Bone marrow (tissue), 2 donors: ENCODE results near the gene CCDC60.
A peak's percentile ranks its signal among the peaks of the same experiment; 100 is the strongest.

Experiments used
- DNase-seq, 2 donors: peaks; one replicate each; lab custom pipeline; 2025; lab: John Stamatoyannopoulos, UW

CCDC60 gene

DNA sequence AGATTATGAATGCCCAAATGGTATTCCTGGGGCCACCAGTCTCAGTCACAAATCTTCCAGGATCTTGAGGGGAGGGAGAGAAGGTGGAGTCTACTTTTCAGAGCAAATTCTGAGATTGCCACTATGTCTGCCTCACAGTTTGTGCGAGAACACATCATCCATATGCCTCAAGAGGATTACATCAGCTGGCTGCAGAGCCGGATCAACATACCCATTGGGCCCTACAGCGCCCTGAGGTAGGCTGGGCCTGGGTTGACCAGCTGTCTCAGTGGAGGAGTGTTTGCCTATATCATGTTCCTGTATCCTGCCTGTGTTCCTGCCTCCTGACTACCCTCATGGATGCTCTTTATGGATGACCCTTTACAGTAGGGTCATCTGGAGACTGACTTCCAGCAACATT is 205.9 kb downstream of the CCDC60 start:
- no peak for DNase-seq

DNA sequence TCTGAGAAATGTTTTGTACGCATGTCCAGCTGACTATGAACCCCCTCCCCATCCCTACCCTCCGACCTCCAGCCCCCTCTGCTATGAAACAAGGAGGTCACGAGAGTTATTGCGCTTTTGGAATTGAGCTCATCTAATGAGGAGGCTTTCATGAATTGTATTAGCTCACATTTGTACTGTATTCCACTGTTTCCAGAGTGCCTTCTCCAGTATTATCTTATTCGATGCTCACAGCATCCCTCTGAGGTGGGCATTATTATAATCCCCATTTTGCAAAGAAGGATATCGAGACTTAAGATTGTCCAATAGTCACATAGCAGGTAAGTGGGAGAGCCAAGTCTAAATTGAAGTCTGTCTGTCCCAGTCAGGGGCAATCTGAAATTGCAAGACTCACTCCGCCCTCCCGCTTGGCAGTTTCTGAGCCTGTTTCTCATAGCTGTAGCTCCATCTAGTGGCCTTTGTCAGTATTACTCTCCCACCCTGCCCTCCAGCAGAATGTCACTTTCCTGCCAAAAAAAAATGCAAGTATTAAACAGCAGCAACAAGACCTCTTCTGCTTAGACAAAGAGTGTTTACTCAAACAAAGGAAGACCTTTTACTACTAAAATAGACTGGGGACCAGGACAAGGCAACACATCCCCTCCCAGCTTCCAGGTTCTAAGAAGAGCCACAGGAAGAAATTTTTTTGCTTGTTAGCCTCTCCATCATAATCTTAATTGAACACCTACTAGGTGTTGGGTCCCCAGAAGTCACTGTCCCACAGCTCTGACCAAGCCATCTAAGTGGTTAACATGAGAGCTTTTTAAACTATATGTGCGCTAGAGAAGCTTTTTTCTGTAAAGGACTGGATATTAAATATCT is 210.5 kb downstream of the CCDC60 start:
- peak in 1 of 2 donors; percentile 12 for DNase-seq

DNA sequence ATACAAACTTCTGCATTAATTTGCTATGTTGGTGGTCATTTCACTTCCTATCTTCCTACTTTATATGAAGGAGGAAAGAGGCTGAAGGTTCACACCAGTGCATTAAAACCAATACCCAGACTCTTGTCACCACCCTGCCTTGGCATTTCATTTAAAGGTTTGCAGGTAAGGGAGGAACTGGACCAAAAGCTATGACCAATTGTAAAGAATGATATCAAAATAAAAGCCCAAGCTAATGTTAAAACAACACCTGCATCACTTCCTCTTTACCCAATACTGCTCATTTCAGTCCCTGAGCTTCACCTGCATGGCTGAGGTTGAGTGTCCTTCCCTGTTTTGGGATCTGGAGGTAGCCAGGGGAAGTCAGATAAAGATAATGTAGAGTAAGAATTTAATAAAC is 211.8 kb downstream of the CCDC60 start:
- DNase-seq: no peak

DNA sequence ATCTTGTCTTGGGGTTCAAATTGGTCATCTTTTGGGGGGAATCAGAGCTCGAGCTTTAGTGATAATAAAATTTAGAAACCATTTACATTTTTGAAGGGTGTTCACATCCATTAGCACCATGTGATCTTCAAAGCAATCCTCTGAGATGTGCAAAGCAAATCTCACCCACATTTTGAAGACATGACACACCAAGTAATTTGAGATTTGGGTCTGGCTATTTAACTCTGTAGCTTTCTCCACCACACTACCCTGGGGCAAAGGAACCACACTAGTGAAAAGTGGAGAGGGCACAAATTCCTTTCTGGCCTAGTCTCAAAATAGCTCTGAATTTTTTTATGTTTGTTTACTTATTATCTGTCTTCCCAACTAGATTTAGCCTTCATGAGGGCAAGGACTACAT is 212.5 kb downstream of the CCDC60 start:
- DNase-seq: no peak

DNA sequence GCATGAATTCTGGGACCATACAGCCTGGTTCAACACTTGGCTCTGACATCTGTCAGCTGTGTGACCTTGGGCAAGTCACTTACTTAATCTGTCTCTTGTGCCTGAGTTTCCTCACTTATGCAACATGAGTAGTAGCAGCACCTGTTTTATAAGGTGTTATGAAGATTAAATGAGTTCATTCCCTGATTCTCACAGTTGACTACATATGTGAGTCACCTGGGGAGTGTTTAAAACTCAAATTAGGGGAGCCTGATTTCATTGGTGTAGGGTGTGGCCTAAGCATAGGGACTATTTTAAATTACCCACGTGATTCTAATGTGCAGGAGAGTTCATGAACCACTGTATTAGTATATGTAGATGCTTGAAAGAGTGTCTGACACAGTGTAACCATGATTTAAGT is 222.3 kb downstream of the CCDC60 start:
- no peak for DNase-seq

DNA sequence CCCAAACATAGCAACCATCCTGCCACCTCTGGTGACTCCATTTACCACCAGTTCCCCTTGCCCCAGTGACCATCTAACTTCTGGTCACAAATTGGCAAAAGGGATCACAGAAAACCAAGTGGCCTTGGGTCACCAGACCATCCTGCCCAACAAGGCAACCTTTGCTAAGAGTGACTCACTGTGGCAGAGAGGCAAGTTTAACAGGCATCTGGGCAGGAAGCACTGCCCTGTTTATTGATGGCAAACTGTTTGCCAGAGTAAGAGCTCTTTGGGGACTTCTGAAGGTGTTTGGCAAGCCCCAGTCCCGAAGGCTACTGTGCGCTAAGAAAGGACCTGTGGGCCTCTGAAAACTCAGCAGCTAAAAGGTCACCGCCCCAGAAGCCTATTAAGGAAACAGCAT is 230.9 kb downstream of the CCDC60 start:
- DNase-seq: no peak

DNA sequence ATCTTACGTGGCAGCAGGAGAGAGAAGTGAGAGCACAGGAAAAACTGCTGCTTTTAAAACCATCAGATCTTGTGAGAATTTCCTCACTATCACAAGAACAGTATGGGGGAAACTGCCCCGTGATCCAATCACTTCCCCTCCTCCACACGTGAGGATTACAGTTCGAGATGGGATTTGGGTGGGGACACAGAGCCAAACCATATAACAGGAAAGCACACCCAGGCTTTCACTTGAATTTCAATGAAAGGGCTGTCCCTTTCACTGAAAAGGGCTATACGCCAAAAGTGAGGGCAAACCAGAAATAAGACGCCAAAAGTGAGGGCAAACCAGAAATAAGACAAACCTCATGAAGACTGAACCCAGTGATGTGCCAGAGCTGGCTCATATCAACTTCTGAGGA is 236.2 kb downstream of the CCDC60 start:
- no peak for DNase-seq

DNA sequence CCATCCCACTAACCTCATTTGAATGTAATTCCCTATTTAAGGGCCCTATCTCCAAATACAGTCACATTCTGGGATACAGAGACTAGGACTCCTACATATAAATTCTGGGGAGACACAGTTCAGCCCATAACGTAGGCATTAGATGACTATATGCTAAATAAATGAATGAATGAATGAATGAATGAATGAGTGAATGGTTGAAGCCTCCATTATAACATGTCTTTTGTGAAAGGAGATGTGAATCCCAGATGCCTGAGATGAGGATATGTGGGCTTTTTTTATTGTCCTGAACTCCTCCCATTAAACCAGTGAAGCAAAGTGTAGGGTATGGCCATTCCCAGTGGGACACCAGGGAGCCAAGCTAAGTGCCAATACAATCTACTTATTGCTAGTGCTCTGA is 238.6 kb downstream of the CCDC60 start:
- no peak for DNase-seq

DNA sequence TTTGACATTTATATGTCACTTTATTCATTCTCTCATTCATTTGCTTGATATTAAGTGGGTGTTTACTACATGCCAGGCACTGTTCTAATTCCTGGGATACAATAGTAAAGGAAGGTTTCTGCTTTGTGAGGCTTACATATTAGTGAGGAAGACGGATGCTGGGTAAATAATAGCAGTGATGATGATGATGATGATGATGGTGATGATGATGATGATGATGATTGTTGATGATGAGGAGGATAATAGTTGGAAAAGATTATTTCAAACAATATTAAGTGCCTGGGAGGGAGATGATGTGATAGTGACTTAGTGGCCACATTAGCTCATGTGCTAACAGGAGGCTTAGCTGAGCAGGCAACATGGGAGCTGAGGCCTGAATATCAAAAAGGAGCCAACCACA is 239.7 kb downstream of the CCDC60 start:
- DNase-seq: no peak

DNA sequence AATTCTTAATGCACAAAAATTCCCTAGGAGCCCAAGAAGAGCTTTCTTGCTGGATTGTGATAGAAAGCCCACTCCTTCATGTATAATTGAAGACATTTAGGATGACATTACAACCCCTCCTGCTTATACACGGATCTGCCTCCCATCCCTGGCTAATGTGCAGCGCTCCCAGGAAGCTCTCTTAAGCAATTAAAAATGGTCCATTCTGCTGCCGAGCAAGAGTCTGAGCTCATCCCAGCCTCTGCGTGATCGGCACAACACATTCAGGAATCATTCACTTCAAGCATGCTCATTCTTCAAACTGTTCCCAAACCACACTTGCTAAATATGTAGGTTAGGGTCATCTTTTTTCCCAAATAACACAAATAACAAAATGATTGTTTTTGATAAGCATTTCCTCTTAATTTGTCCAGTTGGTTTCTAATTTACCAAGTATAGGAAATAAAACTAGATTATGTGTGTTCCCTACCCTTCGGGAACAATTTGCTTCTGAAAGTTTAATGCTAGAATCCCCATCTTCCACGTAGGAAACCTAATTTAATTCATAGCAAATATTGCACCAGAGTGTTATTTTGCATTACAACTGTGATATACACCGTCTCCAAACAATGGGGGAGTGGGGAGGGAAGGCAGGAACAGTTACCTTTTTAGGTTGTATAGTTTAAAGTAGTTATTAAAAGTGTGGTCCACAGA is 241.7 kb downstream of the CCDC60 start:
- DNase-seq: no peak

DNA sequence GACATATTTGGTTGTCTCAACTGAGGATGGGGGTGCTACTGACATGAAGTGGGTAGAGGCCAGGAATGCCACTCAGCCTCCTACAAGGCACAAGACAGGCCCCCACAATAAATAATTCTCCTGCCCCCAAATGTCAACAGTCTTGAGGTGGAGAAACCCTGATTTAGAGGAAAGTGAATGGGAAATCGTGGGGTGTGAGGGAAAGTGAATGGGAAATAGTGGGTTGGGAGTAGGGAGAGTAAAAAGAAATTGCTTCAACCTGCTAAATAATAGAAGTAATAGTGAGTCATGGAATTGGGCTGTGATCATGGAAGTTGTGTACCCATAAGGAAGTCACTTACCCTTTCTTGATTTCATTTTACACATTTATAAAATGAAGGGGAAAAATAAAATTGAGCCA is 242.4 kb downstream of the CCDC60 start:
- no peak for DNase-seq

DNA sequence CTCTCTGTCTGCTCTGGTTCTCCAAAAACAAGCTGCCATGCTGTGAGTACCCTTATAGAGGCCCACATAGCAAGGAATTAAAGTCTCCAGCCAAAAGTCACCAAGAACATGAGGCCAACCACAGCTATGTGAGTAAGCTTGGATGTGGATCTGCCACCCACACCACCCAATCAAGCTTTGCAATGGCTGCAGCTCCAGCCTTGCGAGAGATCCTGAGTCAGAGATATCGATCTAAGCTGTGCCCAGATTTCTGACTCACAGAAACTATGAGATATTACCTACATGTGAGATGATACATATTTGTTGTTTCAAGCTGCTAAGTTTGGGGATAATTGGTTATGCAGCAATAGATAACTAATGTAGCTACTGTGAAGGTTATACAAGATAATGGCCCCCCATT is 243.6 kb downstream of the CCDC60 start:
- DNase-seq: no peak

DNA sequence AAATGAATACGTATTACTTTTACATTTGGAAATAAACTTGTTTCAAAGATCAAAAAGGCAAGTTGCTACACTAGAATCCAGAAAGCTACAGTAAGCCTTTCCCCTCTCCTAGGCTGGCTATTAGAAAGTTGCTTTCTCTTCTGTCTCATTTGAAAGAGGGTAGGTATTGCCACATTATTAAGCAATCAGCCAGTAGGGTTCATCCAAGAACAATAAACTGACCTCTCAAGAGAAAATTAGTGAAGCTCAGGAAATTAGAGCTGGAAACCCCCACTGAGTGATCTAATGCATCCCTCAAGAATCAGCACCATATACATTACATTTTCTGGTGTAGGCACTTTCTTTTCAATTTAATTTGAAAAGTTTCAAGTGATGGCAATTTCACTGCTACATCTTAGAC is 254.6 kb downstream of the CCDC60 start:
- DNase-seq: no peak

DNA sequence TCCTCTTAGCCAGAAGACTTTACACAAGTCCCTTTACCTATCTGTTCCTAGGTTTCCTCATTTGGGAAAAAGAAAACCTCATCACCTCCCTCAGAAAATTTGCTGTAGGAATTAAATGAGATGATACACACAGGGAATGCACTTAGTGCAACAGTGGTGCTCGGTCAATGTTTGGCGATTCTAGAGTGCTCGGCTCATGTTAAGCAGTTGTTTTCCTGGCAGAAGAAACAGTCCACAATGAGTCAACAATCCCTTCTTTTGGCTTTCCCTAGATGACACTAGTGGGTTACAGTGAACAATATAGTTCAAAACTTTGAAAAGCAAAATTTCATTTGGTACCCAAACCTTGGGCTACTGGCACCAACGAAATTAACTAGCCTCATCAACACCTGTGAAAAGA is 255.1 kb downstream of the CCDC60 start:
- DNase-seq: no peak
